Neural progenitor cell (in vitro differentiated cells): ENCODE results near the gene PIK3CB. TPM values are rescaled to one million over a fixed set of nuclear protein-coding genes. Genes with fewer than 3 reads are reported as not detected.

Experiments
- total RNA-seq: library from RNA; depleted of rRNA; stranded (reverse); fragments of >200 nt; gene quantifications from 2 replicates; pipeline ENCODE4 v1.2.3, GENCODE V29; 2015; ENCODE audit warnings: low replicate concordance

Gene PIK3CB
- total RNA-seq, 1 donor from 2014 or later: 17.7 TPM

Other genes starting within 250 kb of the PIK3CB start
- 59.8 and 101 TPM in 2 replicates for gene CEP70, start 240.7 kb downstream of the PIK3CB start, total RNA-seq
- gene FAIM, start 226.2 kb downstream of the PIK3CB start, total RNA-seq: 9.8 and 13.2 TPM in 2 replicates
- gene FOXL2, start 112.2 kb upstream of the PIK3CB start, total RNA-seq: not detected in 2 replicates
- 0.09 TPM in 1 of 2 replicates, not detected in the other for gene FOXL2NB, start 112.3 kb upstream of the PIK3CB start, total RNA-seq
- gene PRR23A, start 171.3 kb upstream of the PIK3CB start, total RNA-seq: not detected in 2 replicates
- not detected in 2 replicates for gene PRR23B, start 186.0 kb upstream of the PIK3CB start, total RNA-seq
- not detected in 2 replicates for gene PRR23C, start 210.0 kb upstream of the PIK3CB start, total RNA-seq